SK-N-SH (cell line): ENCODE measurements around the gene HK1. TPM values are rescaled to one million over a fixed set of nuclear protein-coding genes. Genes with fewer than 3 reads are reported as not detected.

Experiments used
- CTCF ChIA-PET: fragments of 300-600, 350-600 bp; formaldehyde crosslinking; extraction: SDS; loops from one replicate; lab custom pipeline; 2021; lab: Yijun Ruan, JAX
- POLR2A ChIA-PET: fragments of 350-600 bp; sonication (Branson Sonifier 250); formaldehyde crosslinking; extraction: SDS; loops from one replicate; lab custom pipeline; 2020; ENCODE audit warnings: antibody characterized with exemption, inconsistent platforms; lab: Yijun Ruan, JAX
- DNase-seq: peaks from one replicate; pipeline ENCODE4 v3.0.0; 2012
- H2AFZ ChIP-seq: fragments of 200-600 bp; sonication (generic); 2 replicates; pipeline ENCODE4 v1.8.1; 2016; ENCODE audit warnings: antibody characterized with exemption, mild to moderate bottlenecking, low read depth
- H3F3A ChIP-seq: fragments of 200-600 bp; sonication (generic); replicated peaks from 2 replicates; pipeline ENCODE3; 2016; ENCODE audit warnings: antibody characterized with exemption, mild to moderate bottlenecking; ENCODE audit not compliant: insufficient read depth
- H3K27ac ChIP-seq, 2 experiments: fragments of 200-500 bp in 1 of 2; fragments of 200-600 bp in 1 of 2; sonication (Bioruptor generic) in 1 of 2; sonication (generic), shearing (Covaris generic) in 1 of 2; 2 replicates each; pipeline versions ENCODE4 v1.5.1 to v1.6.1; 2014 to 2016; ENCODE audit warnings: low read depth in 2 of 2, inconsistent platforms in 1 of 2, low read length in 1 of 2, mild to moderate bottlenecking in 1 of 2, mixed read lengths in 1 of 2
- H3K27me3 ChIP-seq: fragments of 200-600 bp; sonication (generic), shearing (Covaris generic); 2 replicates; pipeline ENCODE4 v1.6.1; 2016; ENCODE audit warnings: mixed run types; ENCODE audit not compliant: insufficient read depth
- H3K36me3 ChIP-seq, 2 experiments: fragments of 200-500 bp in 1 of 2; fragments of 200-600 bp in 1 of 2; sonication (Bioruptor generic) in 1 of 2; sonication (generic) in 1 of 2; replicated peaks in 1 of 2; 2 replicates each; pipeline versions ENCODE3 to v1.5.1; 2014 to 2016; ENCODE audit warnings: low read length in 1 of 2, mild to moderate bottlenecking in 1 of 2; ENCODE audit not compliant: insufficient read depth in 2 of 2, control insufficient read depth in 1 of 2
- H3K4me1 ChIP-seq, 2 experiments: fragments of 200-500 bp in 1 of 2; fragments of 200-600 bp in 1 of 2; sonication (Bioruptor generic) in 1 of 2; sonication (generic), shearing (Covaris generic) in 1 of 2; 2 replicates each; pipeline versions ENCODE4 v1.5.1 to v1.6.1; 2014 to 2016; ENCODE audit warnings: low read depth in 1 of 2, low read length in 1 of 2, mixed run types in 1 of 2; ENCODE audit not compliant: insufficient read depth in 2 of 2, control insufficient read depth in 1 of 2
- H3K4me2 ChIP-seq: fragments of 200-600 bp; sonication (generic), shearing (Covaris generic); 2 replicates; pipeline ENCODE4 v1.6.1; 2017; ENCODE audit warnings: mixed run types
- H3K4me3 ChIP-seq, 2 experiments: fragments of 200-500 bp in 1 of 2; fragments of 200-600 bp in 1 of 2; sonication (Bioruptor generic) in 1 of 2; sonication (generic), shearing (Covaris generic) in 1 of 2; 2 replicates each; pipeline versions ENCODE4 v1.5.1 to v1.8.1; 2014 to 2016; ENCODE audit warnings: low read depth in 2 of 2, inconsistent platforms in 1 of 2, low read length in 1 of 2, mild to moderate bottlenecking in 1 of 2, mixed read lengths in 1 of 2, moderate library complexity in 1 of 2
- H3K79me2 ChIP-seq: fragments of 200-600 bp; sonication (generic); 2 replicates; pipeline ENCODE4 v1.8.1; 2017; ENCODE audit warnings: mild to moderate bottlenecking; ENCODE audit not compliant: insufficient read depth
- H3K9ac ChIP-seq: fragments of 200-600 bp; sonication (generic); 2 replicates; pipeline ENCODE4 v1.6.1; 2017; ENCODE audit warnings: mixed run types
- H3K9me2 ChIP-seq: fragments of 200-600 bp; sonication (generic); 2 replicates; pipeline ENCODE4 v1.6.1; 2017; ENCODE audit warnings: mixed run types
- H3K9me3 ChIP-seq: fragments of 200-600 bp; sonication (generic); 2 replicates; pipeline ENCODE4 v1.6.1; 2017; ENCODE audit warnings: mixed run types, mild to moderate bottlenecking, moderate library complexity
- H4K20me1 ChIP-seq: fragments of 200-600 bp; sonication (generic); 2 replicates; pipeline ENCODE4 v1.6.1; 2017; ENCODE audit warnings: mild to moderate bottlenecking, mixed run types; ENCODE audit not compliant: insufficient read depth
- CHD2 ChIP-seq: fragments of 150-350 bp; IDR thresholded peaks from 2 replicates; pipeline ENCODE4 v1.6.1; 2018; ENCODE audit warnings: low read length; ENCODE audit not compliant: partially characterized antibody
- ELF1 ChIP-seq: IDR thresholded peaks from 2 replicates; pipeline ENCODE4 v1.4.0; 2012
- EP300 ChIP-seq, 2 experiments: IDR thresholded peaks; 2 replicates each; pipeline versions ENCODE4 v1.4.0 to v1.6.1; 2012; ENCODE audit warnings: borderline replicate concordance in 1 of 2, low read depth in 1 of 2, low read length in 1 of 2
- EZH2phosphoT487 ChIP-seq: fragments of 200-600 bp; sonication (generic); IDR thresholded peaks from 2 replicates; pipeline ENCODE4 v1.6.1; 2017; ENCODE audit warnings: low read depth, mixed run types, mild to moderate bottlenecking, antibody characterized with exemption, moderate library complexity, borderline replicate concordance
- GATA2 ChIP-seq: sonication (generic); formaldehyde crosslinking; IDR thresholded peaks from 2 replicates; pipeline ENCODE4 v1.5.0; 2020; ENCODE audit warnings: mild to moderate bottlenecking, missing genetic modification reagents
- JUND ChIP-seq: IDR thresholded peaks from 2 replicates; pipeline ENCODE4 v1.4.0; 2012
- MXI1 ChIP-seq: IDR thresholded peaks from 2 replicates; pipeline ENCODE4 v1.6.1; 2012; ENCODE audit warnings: mild to moderate bottlenecking, low read depth, low read length, improper control_type of control experiment
- NRF1 ChIP-seq: IDR thresholded peaks from 2 replicates; pipeline ENCODE4 v1.6.1; 2012; ENCODE audit warnings: low read depth, mild to moderate bottlenecking, low read length
- RAD21 ChIP-seq: IDR thresholded peaks from 2 replicates; pipeline ENCODE4 v1.6.1; 2012; ENCODE audit warnings: mild to moderate bottlenecking, low read length
- RCOR1 ChIP-seq: fragments of 150-350 bp; IDR thresholded peaks from 2 replicates; pipeline ENCODE4 v1.6.1; 2017; ENCODE audit warnings: antibody characterized with exemption, low read length
- SIN3A ChIP-seq: IDR thresholded peaks from 2 replicates; pipeline ENCODE4 v1.6.1; 2012; ENCODE audit warnings: low read depth, mild to moderate bottlenecking, low read length, moderate library complexity, borderline replicate concordance
- SMC3 ChIP-seq: IDR thresholded peaks from 2 replicates; pipeline ENCODE4 v1.6.1; 2012; ENCODE audit warnings: low read depth, low read length, improper control_type of control experiment
- TCF12 ChIP-seq: IDR thresholded peaks from 2 replicates; pipeline ENCODE4 v1.4.0; 2012
- WGBS: methylation state at CpG from one replicate; pipeline ENCODE4 v1.1.6; 2017; ENCODE audit warnings: low lambda C conversion rate; 5-methylcytosine and 5-hydroxymethylcytosine counted together
- polyA plus RNA-seq, 3 experiments: library from polyadenylated mRNA; depleted of rRNA; stranded (reverse); fragments of >200 nt; gene quantifications; 2 replicates each; pipeline ENCODE4 v1.2.3, GENCODE V29; 2012
- TF ChIP-seq, protein P1 (sequence below): fragments of 150-350 bp; IDR thresholded peaks from 2 replicates; pipeline ENCODE4 v1.6.1; 2016; ENCODE audit warnings: mild to moderate bottlenecking, low read depth, low read length
- TF ChIP-seq, protein P2 (sequence below): IDR thresholded peaks from 2 replicates; pipeline ENCODE4 v1.6.1; 2012; ENCODE audit warnings: mild to moderate bottlenecking, low read depth, low read length, moderate library complexity
- TF ChIP-seq, protein P3 (sequence below): IDR thresholded peaks from 2 replicates; pipeline ENCODE4 v1.4.0; 2012; ENCODE audit warnings: low read depth, borderline replicate concordance
- TF ChIP-seq, protein P4 (sequence below): fragments of 150-350 bp; IDR thresholded peaks from 2 replicates; pipeline ENCODE4 v1.6.1; 2017; ENCODE audit warnings: antibody characterized with exemption, low read length, low read depth, borderline replicate concordance
- TF ChIP-seq, protein P5 (sequence below): IDR thresholded peaks from 2 replicates; pipeline ENCODE4 v1.4.0; 2012; ENCODE audit warnings: low read depth, borderline replicate concordance

HK1 gene
- polyA plus RNA-seq, 1 of the 3 experiments (the other 2 are of a cell fraction), result 38.7 TPM

DNA sequence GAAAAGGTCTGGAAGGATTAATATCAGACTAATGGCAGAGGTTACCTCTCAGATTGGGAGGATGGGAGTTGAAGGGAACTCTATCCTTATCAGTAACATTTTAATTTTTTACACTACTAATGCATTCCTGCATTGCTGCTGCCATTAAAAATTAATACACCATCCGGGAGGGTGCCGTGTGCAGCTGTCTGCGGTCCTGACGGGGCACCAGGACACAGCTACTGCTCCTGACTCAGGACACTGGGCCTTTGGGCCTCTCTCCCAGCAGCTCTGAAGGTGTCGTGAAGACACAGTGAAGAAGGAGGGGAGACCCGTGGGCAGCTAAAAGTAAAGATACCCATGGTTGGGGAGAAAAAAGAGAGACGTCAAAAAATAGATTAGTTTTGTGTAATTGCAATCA lies 23.4 kb upstream of the HK1 start:
- no peaks in the 10 kb centered on the region for H4K20me1 ChIP-seq

More for the DNA sequence above, 23.4 kb upstream of the HK1 start:
- no peak overlapping the region for H3K4me2 ChIP-seq
- POLR2A ChIA-PET, result no interaction called here
- no peaks in the 10 kb centered on the region for H3K9me3 ChIP-seq
- no peaks in the 10 kb centered on the region for H3K9me2 ChIP-seq
- H3K9ac ChIP-seq, result no peak overlapping the region
- no peak overlapping the region for H3K4me3 ChIP-seq
- H3F3A ChIP-seq, result no peaks in the 10 kb centered on the region
- H3K79me2 ChIP-seq, result no peaks in the 10 kb centered on the region
- no peaks in the 10 kb centered on the region for H3K27me3 ChIP-seq
- peaks cover 0 to 7% of the 10 kb centered on the region in 2 experiments; a peak in 1 of 4 replicates for H3K4me1 ChIP-seq
- CTCF ChIA-PET, result interaction anchor here (1.2 kb wide), 1 partner anchor 33 kb away, joined by 3 read pairs; no protein-coding TSS in a partner anchor
- TF ChIP-seq, protein P1, sequence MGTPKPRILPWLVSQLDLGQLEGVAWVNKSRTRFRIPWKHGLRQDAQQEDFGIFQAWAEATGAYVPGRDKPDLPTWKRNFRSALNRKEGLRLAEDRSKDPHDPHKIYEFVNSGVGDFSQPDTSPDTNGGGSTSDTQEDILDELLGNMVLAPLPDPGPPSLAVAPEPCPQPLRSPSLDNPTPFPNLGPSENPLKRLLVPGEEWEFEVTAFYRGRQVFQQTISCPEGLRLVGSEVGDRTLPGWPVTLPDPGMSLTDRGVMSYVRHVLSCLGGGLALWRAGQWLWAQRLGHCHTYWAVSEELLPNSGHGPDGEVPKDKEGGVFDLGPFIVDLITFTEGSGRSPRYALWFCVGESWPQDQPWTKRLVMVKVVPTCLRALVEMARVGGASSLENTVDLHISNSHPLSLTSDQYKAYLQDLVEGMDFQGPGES, result no peak
- TF ChIP-seq RCOR1 (no peak), SIN3A (no peak), RAD21 (no peak), EP300 (IDR thresholded peaks at IDR 0.05; ENCODE audit: borderline replicate concordance in 1 of 2, low read depth in 1 of 2, low read length in 1 of 2) (no peak), GATA2 (CRISPR knock-in tag) (no peak), EZH2phosphoT487 (no peak), TCF12 (no peak), CHD2 (no peak), ELF1 (no peak), SMC3 (no peak), MXI1 (no peak), JUND (no peak), NRF1 (no peak)
- TF ChIP-seq, protein P2, sequence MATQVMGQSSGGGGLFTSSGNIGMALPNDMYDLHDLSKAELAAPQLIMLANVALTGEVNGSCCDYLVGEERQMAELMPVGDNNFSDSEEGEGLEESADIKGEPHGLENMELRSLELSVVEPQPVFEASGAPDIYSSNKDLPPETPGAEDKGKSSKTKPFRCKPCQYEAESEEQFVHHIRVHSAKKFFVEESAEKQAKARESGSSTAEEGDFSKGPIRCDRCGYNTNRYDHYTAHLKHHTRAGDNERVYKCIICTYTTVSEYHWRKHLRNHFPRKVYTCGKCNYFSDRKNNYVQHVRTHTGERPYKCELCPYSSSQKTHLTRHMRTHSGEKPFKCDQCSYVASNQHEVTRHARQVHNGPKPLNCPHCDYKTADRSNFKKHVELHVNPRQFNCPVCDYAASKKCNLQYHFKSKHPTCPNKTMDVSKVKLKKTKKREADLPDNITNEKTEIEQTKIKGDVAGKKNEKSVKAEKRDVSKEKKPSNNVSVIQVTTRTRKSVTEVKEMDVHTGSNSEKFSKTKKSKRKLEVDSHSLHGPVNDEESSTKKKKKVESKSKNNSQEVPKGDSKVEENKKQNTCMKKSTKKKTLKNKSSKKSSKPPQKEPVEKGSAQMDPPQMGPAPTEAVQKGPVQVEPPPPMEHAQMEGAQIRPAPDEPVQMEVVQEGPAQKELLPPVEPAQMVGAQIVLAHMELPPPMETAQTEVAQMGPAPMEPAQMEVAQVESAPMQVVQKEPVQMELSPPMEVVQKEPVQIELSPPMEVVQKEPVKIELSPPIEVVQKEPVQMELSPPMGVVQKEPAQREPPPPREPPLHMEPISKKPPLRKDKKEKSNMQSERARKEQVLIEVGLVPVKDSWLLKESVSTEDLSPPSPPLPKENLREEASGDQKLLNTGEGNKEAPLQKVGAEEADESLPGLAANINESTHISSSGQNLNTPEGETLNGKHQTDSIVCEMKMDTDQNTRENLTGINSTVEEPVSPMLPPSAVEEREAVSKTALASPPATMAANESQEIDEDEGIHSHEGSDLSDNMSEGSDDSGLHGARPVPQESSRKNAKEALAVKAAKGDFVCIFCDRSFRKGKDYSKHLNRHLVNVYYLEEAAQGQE, result no peak
- TF ChIP-seq, protein P3, sequence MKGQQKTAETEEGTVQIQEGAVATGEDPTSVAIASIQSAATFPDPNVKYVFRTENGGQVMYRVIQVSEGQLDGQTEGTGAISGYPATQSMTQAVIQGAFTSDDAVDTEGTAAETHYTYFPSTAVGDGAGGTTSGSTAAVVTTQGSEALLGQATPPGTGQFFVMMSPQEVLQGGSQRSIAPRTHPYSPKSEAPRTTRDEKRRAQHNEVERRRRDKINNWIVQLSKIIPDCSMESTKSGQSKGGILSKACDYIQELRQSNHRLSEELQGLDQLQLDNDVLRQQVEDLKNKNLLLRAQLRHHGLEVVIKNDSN, result no peak
- TF ChIP-seq, protein P4, sequence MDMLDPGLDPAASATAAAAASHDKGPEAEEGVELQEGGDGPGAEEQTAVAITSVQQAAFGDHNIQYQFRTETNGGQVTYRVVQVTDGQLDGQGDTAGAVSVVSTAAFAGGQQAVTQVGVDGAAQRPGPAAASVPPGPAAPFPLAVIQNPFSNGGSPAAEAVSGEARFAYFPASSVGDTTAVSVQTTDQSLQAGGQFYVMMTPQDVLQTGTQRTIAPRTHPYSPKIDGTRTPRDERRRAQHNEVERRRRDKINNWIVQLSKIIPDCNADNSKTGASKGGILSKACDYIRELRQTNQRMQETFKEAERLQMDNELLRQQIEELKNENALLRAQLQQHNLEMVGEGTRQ, result no peak
- TF ChIP-seq, protein P5, sequence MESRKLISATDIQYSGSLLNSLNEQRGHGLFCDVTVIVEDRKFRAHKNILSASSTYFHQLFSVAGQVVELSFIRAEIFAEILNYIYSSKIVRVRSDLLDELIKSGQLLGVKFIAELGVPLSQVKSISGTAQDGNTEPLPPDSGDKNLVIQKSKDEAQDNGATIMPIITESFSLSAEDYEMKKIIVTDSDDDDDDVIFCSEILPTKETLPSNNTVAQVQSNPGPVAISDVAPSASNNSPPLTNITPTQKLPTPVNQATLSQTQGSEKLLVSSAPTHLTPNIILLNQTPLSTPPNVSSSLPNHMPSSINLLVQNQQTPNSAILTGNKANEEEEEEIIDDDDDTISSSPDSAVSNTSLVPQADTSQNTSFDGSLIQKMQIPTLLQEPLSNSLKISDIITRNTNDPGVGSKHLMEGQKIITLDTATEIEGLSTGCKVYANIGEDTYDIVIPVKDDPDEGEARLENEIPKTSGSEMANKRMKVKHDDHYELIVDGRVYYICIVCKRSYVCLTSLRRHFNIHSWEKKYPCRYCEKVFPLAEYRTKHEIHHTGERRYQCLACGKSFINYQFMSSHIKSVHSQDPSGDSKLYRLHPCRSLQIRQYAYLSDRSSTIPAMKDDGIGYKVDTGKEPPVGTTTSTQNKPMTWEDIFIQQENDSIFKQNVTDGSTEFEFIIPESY, result no peak
- TF ChIP-seq, all 33 proteins: peak for 0
- 74% methylated on average over 7 of the region's 7 CpGs for WGBS
- no peak for DNase-seq
- Histone ChIP-seq H3K36me3 (no peaks in the 10 kb centered on the region), H2AFZ (no peak overlapping the region), H3K27ac (no peak overlapping the region)
